Upper lobe of right lung (tissue), 1 donor: Measurements from ENCODE around the gene IPO11. TPM values are rescaled to one million over a fixed set of nuclear protein-coding genes. Genes with fewer than 3 reads are reported as not detected.
"Not testable (repeated sequence)": the region's sequence is repeated elsewhere in the genome, so short reads cannot be mapped to it uniquely, and the experiment has no call there.

Source experiments
- ATAC-seq: fragments of 200-7000 bp; cut with Tn5 transposase; one replicate; pipeline ENCODE4 v1.9.1; 2020; ENCODE audit warnings: mild to moderate bottlenecking, moderate library complexity
- DNase-seq: peaks from one replicate; pipeline ENCODE4 v3.0.0-alpha.2; 2020
- H3K27ac ChIP-seq: fragments of 200-600 bp; one replicate; pipeline ENCODE4 v1.8.0; 2022
- H3K27me3 ChIP-seq: fragments of 200-600 bp; one replicate; pipeline ENCODE4 v1.8.0; 2022; ENCODE audit warnings: mild to moderate bottlenecking
- H3K36me3 ChIP-seq: fragments of 200-600 bp; one replicate; pipeline ENCODE4 v1.8.0; 2022
- H3K4me1 ChIP-seq: fragments of 200-600 bp; one replicate; pipeline ENCODE4 v1.8.0; 2022
- H3K4me3 ChIP-seq: fragments of 200-600 bp; one replicate; pipeline ENCODE4 v1.8.0; 2022; ENCODE audit warnings: mild to moderate bottlenecking
- H3K9me3 ChIP-seq: fragments of 200-600 bp; one replicate; pipeline ENCODE4 v1.8.0; 2022
- CTCF ChIP-seq: fragments of 200-600 bp; IDR thresholded peaks from one replicate; pipeline ENCODE4 v1.8.0; 2022; ENCODE audit warnings: antibody characterized with exemption
- intact Hi-C: fragments of 100-400 bp; cut with DNase I; formaldehyde crosslinking; loops from one replicate; pipeline ENCODE4 v1.11.0; 2022
- total RNA-seq: library from RNA; stranded (reverse); fragmentation: NEBNext Ultra II Directional; extraction: Animal tissue kit (Norgen Biotek cat#: 25700); gene quantifications from one replicate; pipeline ENCODE4 v1.2.1, GENCODE V29; 2021
- donor health status: DM: no; HTN: yes; CAD: no; lungs with severe emphysema.

The IPO11 gene
- total RNA-seq, 1 donor from 2014 or later, result 31.2 TPM

DNA sequence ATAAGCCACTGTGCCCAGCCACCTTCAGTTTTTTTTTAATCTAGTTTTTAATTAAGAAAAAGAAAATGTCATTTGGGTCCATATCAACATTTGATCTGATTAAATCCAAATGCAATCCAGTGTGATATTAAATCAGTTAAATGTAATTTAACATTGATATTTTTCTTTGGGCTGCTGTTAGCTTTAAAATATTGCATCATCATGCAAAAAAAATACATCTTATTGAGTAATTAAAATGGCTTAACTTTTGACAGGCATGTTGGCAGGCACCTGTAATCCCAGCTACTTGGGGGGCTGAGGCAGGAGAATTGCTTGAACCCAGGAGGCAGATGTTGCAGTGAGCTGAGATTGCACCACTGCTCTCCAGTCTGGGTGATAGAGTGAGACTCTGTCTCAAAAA is 143.4 kb downstream of the IPO11 start:
- H3K27me3 ChIP-seq, result no peaks in the 10 kb centered on the region
- H3K9me3 ChIP-seq, result no peaks in the 10 kb centered on the region
- H3K36me3 ChIP-seq, result peaks cover 17% of the 10 kb centered on the region
- no peak for TF ChIP-seq CTCF
- DNase-seq, result no peak
- no peak for ATAC-seq
- H3K4me1 ChIP-seq, result no peaks in the 10 kb centered on the region
- H3K4me3 ChIP-seq, result no peak overlapping the region
- no peak overlapping the region for H3K27ac ChIP-seq
- intact Hi-C loops, result no loop called here

GRCh38 chr5:62558941-62559340 is 146.4 kb downstream of the IPO11 start:
- H3K27ac ChIP-seq, result no peak overlapping the region
- no peaks in the 10 kb centered on the region for H3K4me1 ChIP-seq
- ATAC-seq, result no peak

DNA sequence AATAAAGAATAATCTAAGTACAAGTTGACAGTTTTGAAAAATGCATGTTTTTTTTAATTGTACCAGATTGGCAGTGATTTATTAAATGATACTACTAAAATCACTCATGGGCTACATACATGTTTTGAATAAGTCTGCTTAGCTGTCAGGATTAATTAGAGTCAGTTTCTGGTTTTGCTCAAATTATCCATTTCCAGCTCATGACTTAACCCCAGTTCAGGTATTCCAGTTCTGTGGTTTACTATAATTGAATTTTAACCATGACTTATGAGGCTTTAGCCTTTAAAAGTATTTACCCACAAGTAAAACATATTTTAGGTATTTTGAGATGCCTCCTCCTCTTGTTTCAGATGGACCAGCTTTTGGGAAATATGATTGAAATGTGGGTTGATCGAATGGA is 148.2 kb downstream of the IPO11 start:
- intact Hi-C loops, result no loop called here
- DNase-seq (no peak), ATAC-seq (no peak)
- Histone ChIP-seq H3K36me3 (peaks cover 8% of the 10 kb centered on the region), H3K4me1 (no peaks in the 10 kb centered on the region), H3K27ac (no peak overlapping the region), H3K9me3 (no peaks in the 10 kb centered on the region), H3K4me3 (no peak overlapping the region), H3K27me3 (no peaks in the 10 kb centered on the region)
- no peak for TF ChIP-seq CTCF

More at GRCh38 chr5:62558941-62559340, 146.4 kb downstream of the IPO11 start:
- Histone ChIP-seq H3K36me3 (peaks cover 8% of the 10 kb centered on the region), H3K9me3 (no peaks in the 10 kb centered on the region), H3K27me3 (no peaks in the 10 kb centered on the region), H3K4me3 (no peak overlapping the region)
- intact Hi-C loops, result no loop called here
- no peak for DNase-seq
- no peak for TF ChIP-seq CTCF

GRCh38 chr5:62561896-62562295 is 149.3 kb downstream of the IPO11 start:
- H3K27me3 ChIP-seq, result no peaks in the 10 kb centered on the region
- no peaks in the 10 kb centered on the region for H3K9me3 ChIP-seq
- DNase-seq, result no peak
- no peak overlapping the region for H3K4me3 ChIP-seq
- intact Hi-C loops, result no loop called here
- TF ChIP-seq CTCF, result no peak
- peaks cover 3% of the 10 kb centered on the region for H3K36me3 ChIP-seq
- no peak overlapping the region for H3K27ac ChIP-seq
- H3K4me1 ChIP-seq, result no peaks in the 10 kb centered on the region
- ATAC-seq, result no peak

GRCh38 chr5:62562867-62563266 is 150.3 kb downstream of the IPO11 start:
- no peak for TF ChIP-seq CTCF
- H3K9me3 ChIP-seq, result no peaks in the 10 kb centered on the region
- H3K27me3 ChIP-seq, result no peaks in the 10 kb centered on the region
- intact Hi-C loops, result no loop called here
- no peaks in the 10 kb centered on the region for H3K4me1 ChIP-seq
- no peak overlapping the region for H3K4me3 ChIP-seq
- H3K27ac ChIP-seq, result no peak overlapping the region
- peaks cover 3% of the 10 kb centered on the region for H3K36me3 ChIP-seq
- DNase-seq, result no peak
- ATAC-seq, result no peak

DNA sequence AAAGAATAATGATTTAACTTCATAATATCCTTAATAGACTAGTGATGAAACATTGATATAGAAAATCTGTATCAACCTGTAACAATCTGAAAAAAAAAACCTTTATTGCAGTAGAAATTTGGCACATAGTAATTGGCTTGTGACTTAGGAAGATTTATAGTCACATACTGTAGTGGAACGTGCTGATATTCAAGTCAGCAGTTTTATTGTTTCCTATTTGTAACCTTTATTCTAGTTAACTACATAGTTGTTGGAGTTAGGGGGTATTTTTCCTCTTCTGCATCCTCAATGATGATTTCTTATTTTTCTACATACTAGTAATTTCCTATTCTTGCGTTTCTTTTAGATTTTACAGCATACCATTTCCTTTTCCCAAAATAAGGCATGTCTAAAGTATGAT is 151.5 kb downstream of the IPO11 start:
- no peaks in the 10 kb centered on the region for H3K4me1 ChIP-seq
- H3K27me3 ChIP-seq, result no peaks in the 10 kb centered on the region
- DNase-seq (no peak), ATAC-seq (no peak)
- H3K4me3 ChIP-seq, result no peak overlapping the region
- H3K36me3 ChIP-seq, result peaks cover 3% of the 10 kb centered on the region
- TF ChIP-seq CTCF, result no peak
- no peak overlapping the region for H3K27ac ChIP-seq
- intact Hi-C loops, result no loop called here
- no peaks in the 10 kb centered on the region for H3K9me3 ChIP-seq

- intact Hi-C loops, H3K36me3 ChIP-seq, DNase-seq, H3K4me1 ChIP-seq, H3K9me3 ChIP-seq, H3K27ac ChIP-seq, ATAC-seq, H3K4me3 ChIP-seq, H3K27me3 ChIP-seq: not testable (repeated sequence)
Measured at GRCh38 chr5:62565740-62566139, 153.2 kb downstream of the IPO11 start.
